ENCODE data around the gene SPIN1.
"Not testable (repeated sequence)": the region's sequence is repeated elsewhere in the genome, so short reads cannot be mapped to it uniquely, and the experiment has no call there.

SPIN1 gene

GRCh38 chr9:88386137-88386536 lies 2.1 kb upstream of the SPIN1 start:
- DNase-seq; in situ Hi-C loops (cut with HindIII; ENCODE audit: low pct_ligation_motif_present, low pct_unique_long_range_greater_than_20kb, low sequenced_read_pairs): not testable (repeated sequence)

DNA sequence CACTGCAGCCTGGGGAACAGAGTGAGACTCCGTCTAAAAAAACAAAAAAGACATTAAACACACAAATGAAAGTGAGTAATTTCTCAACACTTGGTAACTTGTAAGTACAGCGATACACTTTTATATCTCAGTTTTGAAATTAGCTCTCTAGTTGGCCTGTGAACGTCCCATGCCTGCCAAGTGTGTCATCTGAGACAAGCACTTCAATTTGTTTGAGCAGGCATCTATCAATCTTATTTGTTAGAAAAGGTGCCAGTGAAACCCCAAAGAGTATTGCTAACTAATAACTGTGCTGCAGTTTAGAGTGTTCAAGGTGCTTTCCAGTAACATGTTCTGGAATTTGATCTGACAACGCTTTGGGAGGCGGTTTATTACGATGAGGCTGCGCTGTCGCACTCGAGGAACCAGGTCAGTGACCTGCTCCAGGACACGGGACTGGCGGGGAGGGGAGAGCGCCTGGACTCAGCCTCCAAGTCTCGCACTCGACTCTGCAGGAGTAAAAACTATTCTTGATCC lies 1.1 kb upstream of the SPIN1 start:
- in situ Hi-C loops (cut with HindIII; ENCODE audit: low pct_ligation_motif_present, low pct_unique_long_range_greater_than_20kb, low sequenced_read_pairs) = no loop called here
- no peak for DNase-seq

DNA sequence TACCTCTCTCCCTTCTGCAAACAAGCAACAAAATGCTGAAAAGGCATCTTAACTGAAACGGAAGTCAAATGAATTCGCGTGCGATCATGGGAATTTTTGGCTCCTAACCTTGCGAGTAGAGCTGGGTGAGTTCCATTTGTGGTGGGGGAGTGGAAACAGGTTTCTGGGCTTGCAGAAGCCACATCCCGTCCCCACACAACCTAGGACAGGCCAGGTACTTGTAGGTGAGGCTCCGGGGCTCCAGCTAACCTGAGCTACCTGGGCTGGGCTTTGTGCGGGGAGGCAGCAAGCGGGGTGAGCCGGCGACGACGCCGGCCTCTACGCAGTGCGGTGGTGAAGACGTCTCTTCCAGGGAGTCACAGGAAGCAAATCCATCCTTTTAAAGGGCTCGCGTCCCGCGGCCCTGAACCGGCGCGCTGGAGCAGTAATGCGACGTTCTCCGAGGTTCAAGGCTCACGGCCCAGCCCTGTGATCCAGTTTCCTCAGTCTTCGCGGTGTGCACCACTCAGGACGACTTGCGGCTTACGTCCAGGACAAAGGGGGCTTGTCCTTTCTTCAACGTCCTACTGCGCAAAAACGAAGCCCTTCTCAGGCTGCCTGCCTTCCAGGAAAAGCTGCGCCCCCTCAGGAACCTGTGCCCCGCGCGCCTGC lies 567 bp upstream of the SPIN1 start:
- peak; percentile 57 for DNase-seq
- in situ Hi-C loops (cut with HindIII; ENCODE audit: low pct_ligation_motif_present, low pct_unique_long_range_greater_than_20kb, low sequenced_read_pairs) = no loop called here

DNA sequence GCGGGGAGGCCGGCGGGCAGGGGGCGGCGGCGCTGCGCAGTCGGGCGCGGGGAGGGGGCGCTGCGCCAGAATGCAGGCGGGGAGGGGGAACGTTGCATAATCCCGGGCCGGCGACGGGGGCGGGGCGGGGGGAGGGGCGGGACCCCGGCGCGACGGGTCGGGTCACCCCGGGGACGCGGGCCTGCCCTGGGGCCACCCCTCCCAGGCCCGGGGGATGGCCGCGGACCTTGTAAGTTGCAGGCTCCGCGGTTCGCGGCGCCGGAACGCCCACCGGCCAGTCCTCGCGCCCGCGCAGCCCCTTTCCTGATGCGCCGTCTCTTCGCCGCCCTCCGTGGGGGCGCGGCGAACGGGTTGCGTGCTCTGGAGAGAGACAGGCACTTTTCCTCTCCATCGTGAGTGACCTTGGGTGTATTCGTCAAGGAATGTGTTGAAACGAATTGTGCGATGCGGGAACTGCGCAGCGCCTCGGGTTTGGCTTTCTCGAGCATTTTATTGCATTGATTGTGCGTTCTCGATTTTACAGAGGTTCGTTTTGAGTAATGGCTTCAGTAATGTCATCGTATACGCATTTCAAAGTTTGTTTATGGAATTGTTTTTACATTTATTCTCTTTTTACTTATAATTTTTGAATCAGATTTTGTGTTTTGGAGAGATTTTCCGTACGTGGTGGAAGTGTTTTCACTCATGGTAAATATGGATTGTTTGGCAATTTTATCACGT lies 802 bp downstream of the SPIN1 start:
- DNase-seq = peak; percentile 84
- in situ Hi-C loops (cut with HindIII; ENCODE audit: low pct_ligation_motif_present, low pct_unique_long_range_greater_than_20kb, low sequenced_read_pairs) = no loop called here

- in situ Hi-C loops (cut with HindIII; ENCODE audit: low pct_ligation_motif_present, low pct_unique_long_range_greater_than_20kb, low sequenced_read_pairs) = no loop called here
- no peak for DNase-seq
Measured at GRCh38 chr9:88390371-88390990, 2.2 kb downstream of the SPIN1 start.

DNA sequence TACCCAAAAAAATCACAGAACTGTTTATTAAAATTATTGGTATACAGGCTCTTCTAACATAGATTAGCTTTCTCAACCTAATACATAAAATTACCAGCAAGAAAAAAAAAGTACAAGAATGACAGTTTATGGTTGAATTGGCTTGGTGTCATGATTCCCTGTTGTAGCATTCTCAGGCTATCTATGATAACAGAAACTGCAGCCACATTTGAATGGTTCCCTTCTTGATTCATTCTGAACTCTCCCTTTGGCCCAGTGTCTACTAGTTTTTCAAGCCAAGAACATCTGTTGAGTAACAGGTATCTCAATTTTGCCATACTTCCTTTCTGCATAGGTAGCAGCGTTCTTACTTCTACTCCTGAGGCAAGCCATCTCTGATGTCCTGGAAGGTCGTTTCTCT lies 3.0 kb downstream of the SPIN1 start:
- in situ Hi-C loops (cut with HindIII; ENCODE audit: low pct_ligation_motif_present, low pct_unique_long_range_greater_than_20kb, low sequenced_read_pairs) = no loop called here
- no peak for DNase-seq

- DNase-seq = no peak
- in situ Hi-C loops (cut with HindIII; ENCODE audit: low pct_ligation_motif_present, low pct_unique_long_range_greater_than_20kb, low sequenced_read_pairs) = no loop called here
Measured at GRCh38 chr9:88391921-88392320, 3.7 kb downstream of the SPIN1 start.

DNA sequence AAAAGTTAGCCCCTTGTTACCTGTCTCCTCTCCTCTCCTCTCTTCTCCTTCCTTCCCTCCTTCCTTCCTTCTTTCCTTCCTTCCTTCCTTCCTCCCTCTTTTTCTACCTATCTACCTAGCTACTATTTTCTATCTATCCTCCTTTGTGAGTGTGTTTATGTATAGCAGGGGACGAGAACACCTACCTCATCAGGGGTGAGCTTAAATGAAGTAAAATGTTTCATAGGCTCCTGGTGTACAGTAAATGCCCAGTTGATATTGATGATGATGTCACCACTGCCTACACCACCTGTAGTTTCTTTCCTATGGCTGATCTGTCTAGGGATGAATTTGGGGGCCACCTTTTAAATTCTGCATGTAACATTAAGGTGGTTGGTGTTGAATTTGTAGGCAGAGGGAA lies 4.3 kb downstream of the SPIN1 start:
- in situ Hi-C loops (cut with HindIII; ENCODE audit: low pct_ligation_motif_present, low pct_unique_long_range_greater_than_20kb, low sequenced_read_pairs) = no loop called here
- no peak for DNase-seq

- DNase-seq = no peak
- in situ Hi-C loops (cut with HindIII; ENCODE audit: low pct_ligation_motif_present, low pct_unique_long_range_greater_than_20kb, low sequenced_read_pairs) = no loop called here
Measured at GRCh38 chr9:88396836-88397577, 8.8 kb downstream of the SPIN1 start.

DNA sequence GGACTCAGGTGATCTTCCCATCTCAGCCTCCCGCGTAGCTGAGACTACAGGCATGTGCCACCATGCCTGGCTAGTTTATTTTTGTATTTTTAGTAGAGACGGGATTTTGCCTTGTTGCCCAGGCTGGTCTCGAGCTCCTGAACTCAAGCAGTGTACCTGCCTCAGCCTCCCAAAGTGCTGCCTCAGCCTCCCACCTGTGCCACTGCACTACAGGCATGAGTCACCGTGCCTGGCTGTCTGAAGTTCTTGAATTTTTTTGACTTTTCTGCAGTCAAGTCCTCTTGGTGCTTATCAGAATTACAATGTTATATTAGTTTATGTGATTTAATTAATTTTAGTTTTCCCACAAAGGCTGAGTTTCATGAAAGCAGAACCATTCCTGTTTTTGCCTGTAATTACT lies 9.8 kb downstream of the SPIN1 start:
- in situ Hi-C loops (cut with HindIII; ENCODE audit: low pct_ligation_motif_present, low pct_unique_long_range_greater_than_20kb, low sequenced_read_pairs) = no loop called here
- no peak for DNase-seq

GRCh38 chr9:88399966-88400365 lies 11.7 kb downstream of the SPIN1 start:
- DNase-seq = peak; percentile 45
- in situ Hi-C loops (cut with HindIII; ENCODE audit: low pct_ligation_motif_present, low pct_unique_long_range_greater_than_20kb, low sequenced_read_pairs) = no loop called here

DNA sequence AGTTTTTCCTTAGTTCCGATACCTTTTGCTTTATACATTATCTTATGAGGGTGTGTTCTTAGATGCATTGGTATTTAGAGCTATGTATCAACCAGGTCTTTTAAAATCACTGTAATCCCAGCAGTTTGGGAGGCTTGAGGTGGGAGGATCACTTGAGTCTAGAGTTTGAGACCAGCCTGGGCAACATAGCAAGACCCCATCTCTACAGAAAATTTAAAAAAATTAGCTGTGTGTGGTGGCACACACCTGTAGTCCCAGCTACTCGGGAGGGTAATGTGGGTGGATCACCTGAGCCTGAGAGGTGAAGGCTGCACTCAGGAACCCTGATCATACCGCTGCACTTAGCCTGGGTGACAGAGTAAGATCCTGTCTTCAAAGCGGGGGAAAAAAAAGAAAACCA lies 15.1 kb downstream of the SPIN1 start:
- in situ Hi-C loops (cut with HindIII; ENCODE audit: low pct_ligation_motif_present, low pct_unique_long_range_greater_than_20kb, low sequenced_read_pairs) = no loop called here

GRCh38 chr9:88406051-88406450 lies 17.8 kb downstream of the SPIN1 start:
- DNase-seq = no peak
- in situ Hi-C loops (cut with HindIII; ENCODE audit: low pct_ligation_motif_present, low pct_unique_long_range_greater_than_20kb, low sequenced_read_pairs) = no loop called here

More for the DNA sequence above, 15.1 kb downstream of the SPIN1 start:
- no peak for DNase-seq

- DNase-seq = no peak
- in situ Hi-C loops (cut with HindIII; ENCODE audit: low pct_ligation_motif_present, low pct_unique_long_range_greater_than_20kb, low sequenced_read_pairs) = no loop called here
Measured at GRCh38 chr9:88411471-88411870, 23.2 kb downstream of the SPIN1 start.

DNA sequence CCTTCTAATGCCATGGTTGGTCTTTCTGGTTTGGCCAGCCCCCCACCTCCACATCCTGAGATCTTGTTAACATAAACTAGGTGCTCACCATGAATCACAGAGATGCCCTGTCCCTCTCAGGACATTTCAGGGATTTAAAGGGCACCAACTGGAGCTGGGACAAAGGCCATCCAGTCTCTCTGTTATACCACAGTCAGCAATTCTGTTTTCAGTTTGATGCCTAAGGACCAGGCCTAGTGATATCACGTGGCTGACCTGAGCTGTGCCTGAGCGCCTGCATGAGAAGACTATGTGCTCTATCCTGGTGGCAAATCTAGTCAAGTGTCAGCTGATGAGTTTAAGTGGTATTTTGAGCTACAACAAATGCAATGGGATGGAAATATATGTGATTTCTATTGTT lies 26.1 kb downstream of the SPIN1 start:
- in situ Hi-C loops (cut with HindIII; ENCODE audit: low pct_ligation_motif_present, low pct_unique_long_range_greater_than_20kb, low sequenced_read_pairs) = no loop called here
- no peak for DNase-seq

DNA sequence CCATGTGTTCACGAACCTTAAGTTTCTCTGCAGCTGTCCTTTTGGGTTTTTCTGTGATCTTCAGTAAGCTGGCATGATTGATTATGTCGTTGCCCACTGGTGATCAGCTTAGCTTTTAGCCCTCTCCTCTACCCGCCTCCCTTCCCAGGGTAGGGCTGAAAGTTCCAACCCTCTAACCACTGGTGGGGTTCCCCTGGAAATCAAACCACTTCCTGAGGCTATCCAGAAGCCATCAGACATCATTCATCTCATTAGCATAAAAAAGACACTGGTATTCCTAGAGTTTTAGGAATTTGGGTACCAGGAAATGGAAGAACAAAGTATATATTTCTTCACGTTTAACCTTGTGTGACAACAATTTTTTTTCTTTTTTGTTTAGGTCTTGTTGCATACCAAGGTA lies 29.8 kb downstream of the SPIN1 start:
- no peak for DNase-seq
- in situ Hi-C loops (cut with HindIII; ENCODE audit: low pct_ligation_motif_present, low pct_unique_long_range_greater_than_20kb, low sequenced_read_pairs) = no loop called here

- in situ Hi-C loops (cut with HindIII; ENCODE audit: low pct_ligation_motif_present, low pct_unique_long_range_greater_than_20kb, low sequenced_read_pairs) = no loop called here
Measured at GRCh38 chr9:88418715-88419540, 30.7 kb downstream of the SPIN1 start.

GRCh38 chr9:88420227-88420626 lies 32.0 kb downstream of the SPIN1 start:
- in situ Hi-C loops (cut with HindIII; ENCODE audit: low pct_ligation_motif_present, low pct_unique_long_range_greater_than_20kb, low sequenced_read_pairs) = no loop called here
- DNase-seq = no peak

More at GRCh38 chr9:88418715-88419540, 30.7 kb downstream of the SPIN1 start:
- no peak for DNase-seq
